VCaP (cell line): ENCODE results near the gene SLC25A13.

Experiments used
- H3K27ac ChIP-seq: fragments of 450-650 bp; 2 replicates; pipeline ENCODE4 v1.5.1; 2017
- TF ChIP-seq, protein P1 (sequence below): fragments of 450-650 bp; conservative IDR thresholded peaks from 2 replicates; pipeline ENCODE4 v1.5.1; 2017; ENCODE audit warnings: mild to moderate bottlenecking, moderate library complexity

The SLC25A13 gene

DNA sequence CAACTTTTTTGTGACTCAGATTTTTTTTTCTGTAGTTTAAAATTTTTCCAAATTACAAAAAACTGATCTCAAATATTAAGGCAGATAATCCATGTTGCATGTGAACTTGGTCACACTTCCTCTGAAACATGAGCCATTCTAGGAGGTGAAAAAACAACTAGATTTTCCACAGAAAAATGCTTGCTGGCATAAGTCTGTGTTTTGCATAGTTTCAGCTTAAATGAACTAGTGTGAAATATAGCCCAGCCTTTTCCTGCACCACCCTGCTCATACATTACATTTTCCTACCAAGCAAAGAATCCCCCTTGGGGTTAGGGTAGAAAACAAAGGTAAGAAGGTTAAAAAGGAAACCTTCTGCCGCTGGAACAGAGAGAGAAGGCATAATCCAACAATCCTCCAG is 48.2 kb downstream of the SLC25A13 start:
- no peak overlapping the region for H3K27ac ChIP-seq
- TF ChIP-seq, protein P1, sequence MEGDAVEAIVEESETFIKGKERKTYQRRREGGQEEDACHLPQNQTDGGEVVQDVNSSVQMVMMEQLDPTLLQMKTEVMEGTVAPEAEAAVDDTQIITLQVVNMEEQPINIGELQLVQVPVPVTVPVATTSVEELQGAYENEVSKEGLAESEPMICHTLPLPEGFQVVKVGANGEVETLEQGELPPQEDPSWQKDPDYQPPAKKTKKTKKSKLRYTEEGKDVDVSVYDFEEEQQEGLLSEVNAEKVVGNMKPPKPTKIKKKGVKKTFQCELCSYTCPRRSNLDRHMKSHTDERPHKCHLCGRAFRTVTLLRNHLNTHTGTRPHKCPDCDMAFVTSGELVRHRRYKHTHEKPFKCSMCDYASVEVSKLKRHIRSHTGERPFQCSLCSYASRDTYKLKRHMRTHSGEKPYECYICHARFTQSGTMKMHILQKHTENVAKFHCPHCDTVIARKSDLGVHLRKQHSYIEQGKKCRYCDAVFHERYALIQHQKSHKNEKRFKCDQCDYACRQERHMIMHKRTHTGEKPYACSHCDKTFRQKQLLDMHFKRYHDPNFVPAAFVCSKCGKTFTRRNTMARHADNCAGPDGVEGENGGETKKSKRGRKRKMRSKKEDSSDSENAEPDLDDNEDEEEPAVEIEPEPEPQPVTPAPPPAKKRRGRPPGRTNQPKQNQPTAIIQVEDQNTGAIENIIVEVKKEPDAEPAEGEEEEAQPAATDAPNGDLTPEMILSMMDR, result no peak

DNA sequence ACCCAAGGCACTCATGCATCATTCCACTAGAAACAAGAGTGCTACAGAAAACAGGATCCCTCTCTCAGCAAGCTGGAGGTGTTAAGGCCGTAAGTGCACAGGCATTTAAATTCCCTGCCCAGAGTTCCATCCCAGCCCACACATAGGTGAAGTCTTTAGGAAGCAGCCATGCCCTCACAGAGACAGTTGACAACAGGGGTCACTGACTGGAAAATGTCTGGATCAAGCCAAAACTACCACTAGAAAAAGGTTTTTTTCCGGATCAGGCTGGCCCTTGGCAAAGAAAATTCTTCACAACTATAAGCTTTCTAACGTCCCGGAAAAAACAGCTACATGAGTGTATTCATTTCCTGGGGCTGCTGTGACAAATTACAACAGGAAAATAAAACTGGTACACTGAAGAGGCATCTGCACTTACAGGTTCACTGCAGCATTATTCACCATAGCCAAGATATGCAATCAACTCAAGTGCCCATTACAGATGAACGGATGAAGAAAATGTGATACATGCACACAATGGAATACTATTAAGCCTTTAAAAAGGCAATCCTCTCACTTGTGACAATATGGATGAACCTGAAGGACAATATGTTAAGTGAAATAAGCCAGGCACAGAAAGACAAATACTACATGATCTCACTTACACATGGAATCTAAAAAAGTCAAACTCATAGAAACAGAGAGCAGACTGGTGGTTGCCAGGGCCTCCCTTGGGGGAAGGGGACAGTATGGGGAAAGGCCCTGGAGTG is 52.5 kb downstream of the SLC25A13 start:
- TF ChIP-seq, protein P1, result no peak
- no peak overlapping the region for H3K27ac ChIP-seq

DNA sequence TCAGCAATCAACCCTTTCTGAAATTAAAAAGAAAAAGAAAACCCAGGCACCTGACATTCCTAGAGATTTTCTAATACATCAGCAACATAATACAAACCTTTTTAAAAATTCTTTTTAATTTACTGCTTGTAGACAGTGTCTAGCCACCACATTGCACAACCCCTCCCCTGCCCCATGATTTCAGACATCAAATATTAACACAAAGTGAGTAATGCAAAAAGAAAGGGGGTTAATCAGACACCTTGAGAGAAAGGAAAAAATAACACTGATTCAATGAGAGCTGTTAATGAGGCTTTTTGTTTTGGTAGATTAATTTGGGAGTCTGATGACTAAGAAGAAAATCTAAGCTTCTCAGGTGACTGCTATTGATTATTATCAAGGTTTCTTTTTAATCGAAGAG is 55.3 kb downstream of the SLC25A13 start:
- H3K27ac ChIP-seq, result no peak overlapping the region
- TF ChIP-seq, protein P1, result no peak

DNA sequence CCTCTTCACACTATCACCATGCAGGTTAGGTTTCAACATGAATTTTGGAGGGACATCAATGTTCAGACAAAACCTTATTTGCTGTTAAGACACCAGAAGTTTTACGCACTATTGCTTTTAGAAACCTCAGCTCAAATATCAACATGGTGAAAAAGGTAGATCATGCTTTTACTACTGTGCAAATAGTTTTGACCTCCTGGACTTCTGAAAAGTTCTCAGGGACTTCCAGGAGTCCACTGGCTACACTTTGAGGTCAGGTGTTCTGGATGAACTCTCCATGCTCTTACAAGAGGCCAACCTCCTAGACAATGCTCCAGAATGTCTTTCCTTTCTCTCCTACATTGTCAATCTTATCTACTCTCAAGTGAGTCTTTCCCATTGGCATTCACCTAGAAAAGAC is 55.9 kb downstream of the SLC25A13 start:
- H3K27ac ChIP-seq, result no peak overlapping the region
- TF ChIP-seq, protein P1, result no peak

DNA sequence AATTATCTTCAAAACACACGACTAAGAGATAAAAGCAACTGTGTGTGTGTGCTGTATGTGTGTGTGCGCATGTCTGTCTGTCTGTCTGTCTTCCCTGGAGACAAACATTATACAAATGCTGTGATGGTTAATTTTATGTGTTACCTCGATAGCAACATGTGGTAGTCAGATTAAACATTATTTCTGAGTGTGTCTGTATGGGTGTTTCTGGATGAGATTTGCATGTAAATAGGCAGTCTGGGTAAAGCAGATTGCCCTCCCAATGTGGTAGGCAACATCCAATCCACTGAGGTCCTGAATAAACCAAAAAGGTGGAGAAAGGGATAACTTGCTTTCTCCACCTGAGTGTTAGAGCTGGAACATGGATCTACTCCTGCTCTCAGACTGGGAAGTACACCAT is 67.9 kb downstream of the SLC25A13 start:
- H3K27ac ChIP-seq, result no peak overlapping the region
- TF ChIP-seq, protein P1, result no peak

DNA sequence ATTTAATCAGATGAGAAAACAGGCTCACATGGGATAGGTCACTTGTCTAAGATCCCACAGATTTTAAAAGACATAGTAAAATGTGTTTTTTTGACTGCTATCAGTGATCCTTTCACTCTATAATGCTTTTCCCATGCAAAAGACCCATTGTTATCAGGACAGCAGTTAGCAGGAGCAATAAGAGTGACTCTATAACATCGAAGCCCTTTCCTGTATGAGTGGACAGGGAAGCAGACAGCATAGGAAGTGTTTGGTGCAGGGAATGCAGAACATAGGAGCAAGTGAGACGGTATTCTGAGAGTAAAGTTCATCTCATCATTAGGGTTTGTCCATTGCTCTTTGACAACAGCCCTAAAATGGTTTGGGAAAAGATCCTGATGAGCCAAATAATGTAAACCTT is 68.5 kb downstream of the SLC25A13 start:
- TF ChIP-seq, protein P1, result no peak
- H3K27ac ChIP-seq, result no peak overlapping the region

DNA sequence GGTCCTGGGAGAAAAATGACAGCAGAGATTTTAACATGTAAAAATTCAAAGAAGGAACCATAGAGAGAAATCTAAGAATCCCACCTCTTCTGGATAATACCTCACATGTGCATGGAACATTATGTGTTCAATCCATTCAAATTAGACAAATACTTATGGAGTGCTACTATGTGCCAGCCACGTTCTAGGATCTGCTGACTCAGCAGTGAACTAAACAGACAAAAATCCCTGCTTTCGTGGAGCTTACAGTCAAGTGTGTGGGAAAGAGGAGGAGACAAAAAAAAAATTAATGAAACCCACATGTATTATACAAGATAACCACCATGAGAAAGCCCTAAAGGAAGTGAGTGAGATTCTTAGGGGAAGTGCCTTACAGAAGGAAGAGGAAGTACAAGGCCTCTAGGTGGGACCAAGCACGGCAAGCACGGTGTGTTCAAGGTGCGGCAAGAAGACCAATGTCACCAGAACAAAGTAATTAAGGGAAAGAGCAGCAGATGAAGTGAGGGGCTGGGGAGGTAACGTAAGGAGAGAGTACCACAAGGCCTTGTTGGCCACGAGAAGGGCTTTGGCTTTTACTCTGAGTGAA is 71.0 kb downstream of the SLC25A13 start:
- H3K27ac ChIP-seq, result no peak overlapping the region
- TF ChIP-seq, protein P1, result no peak
